Cardiac muscle cell (in vitro differentiated cells and primary cell): Measurements from ENCODE around the gene CALM3. TPM values are rescaled to one million over a fixed set of nuclear protein-coding genes. Genes with fewer than 3 reads are reported as not detected.
A peak's percentile ranks its signal among the peaks of the same experiment; 100 is the strongest.

Experiments used
- DNase-seq, 2 donors: peaks; one replicate each; pipeline versions ENCODE4 v3.0.0 to v3.0.0-alpha.2; 2010 to 2017; ENCODE audit warnings: low read depth in 1 of 2, low spot score in 1 of 2
- H3K27ac ChIP-seq: fragments of 200-600 bp; sonication (generic); 2 replicates; pipeline ENCODE4 v1.5.1; 2016
- H3K27me3 ChIP-seq: fragments of 200-600 bp; sonication (generic); 2 replicates; pipeline ENCODE4 v1.6.0; 2016; ENCODE audit warnings: control low read depth
- H3K36me3 ChIP-seq: fragments of 200-600 bp; sonication (generic); 2 replicates; pipeline ENCODE4 v1.5.1; 2016; ENCODE audit warnings: control low read depth
- H3K4me1 ChIP-seq: fragments of 200-600 bp; sonication (generic); 2 replicates; pipeline ENCODE4 v1.8.1; 2017; ENCODE audit warnings: low read depth, mild to moderate bottlenecking, mixed run types
- H3K4me3 ChIP-seq: fragments of 200-600 bp; sonication (generic); 2 replicates; pipeline ENCODE4 v1.5.1; 2016; ENCODE audit warnings: mild to moderate bottlenecking
- H3K9me3 ChIP-seq: fragments of 200-600 bp; sonication (generic); 2 replicates; pipeline ENCODE4 v1.5.1; 2017; ENCODE audit warnings: low read depth, mild to moderate bottlenecking, control low read depth
- CTCF ChIP-seq: IDR thresholded peaks from 2 replicates; pipeline ENCODE4 v1.5.1; 2012; ENCODE audit warnings: low read depth, mild to moderate bottlenecking, low read length
- polyA plus RNA-seq: library from polyadenylated mRNA; unstranded; fragments of >200 nt; fragmentation: Nextera tagmentation; extraction: Ambion mirVana; gene quantifications from 2 replicates; pipeline ENCODE4 v1.2.1, GENCODE V29; 2016
- total RNA-seq: library from RNA; depleted of rRNA; stranded (reverse); fragments of >200 nt; gene quantifications from 2 replicates; pipeline ENCODE4 v1.2.3, GENCODE V29; 2016

CALM3 gene
- total and polyA plus RNA-seq, 2 experiments from 2014 or later: 412 to 867 TPM

GRCh38 chr19:46614114-46614722, 13.1 kb downstream of the CALM3 start:
- peak; percentile 89 for TF ChIP-seq CTCF

GRCh38 chr19:46615966-46616365, 14.8 kb downstream of the CALM3 start:
- no peak overlapping the region for H3K4me3 ChIP-seq
- H3K36me3 ChIP-seq: no peaks in the 10 kb centered on the region
- H3K27ac ChIP-seq: no peak overlapping the region
- no peaks in the 10 kb centered on the region for H3K9me3 ChIP-seq
- no peak for TF ChIP-seq CTCF
- DNase-seq: no peak
- no peaks in the 10 kb centered on the region for H3K27me3 ChIP-seq
- H3K4me1 ChIP-seq: peaks cover 5% of the 10 kb centered on the region

More at GRCh38 chr19:46614114-46614722, 13.1 kb downstream of the CALM3 start:
- H3K4me3 ChIP-seq: no peak overlapping the region
- H3K27me3 ChIP-seq: no peaks in the 10 kb centered on the region
- peak; percentile 87 to 90 for DNase-seq
- no peaks in the 10 kb centered on the region for H3K9me3 ChIP-seq
- H3K36me3 ChIP-seq: peaks cover 2% of the 10 kb centered on the region
- H3K4me1 ChIP-seq: no peaks in the 10 kb centered on the region
- H3K27ac ChIP-seq: no peak overlapping the region

GRCh38 chr19:46616631-46617322, 15.6 kb downstream of the CALM3 start:
- DNase-seq: peak; percentile 81 to 82
- no peaks in the 10 kb centered on the region for H3K27me3 ChIP-seq
- no peak overlapping the region for H3K27ac ChIP-seq
- TF ChIP-seq CTCF: peak; percentile 39
- H3K9me3 ChIP-seq: no peaks in the 10 kb centered on the region
- H3K4me3 ChIP-seq: no peak overlapping the region
- no peaks in the 10 kb centered on the region for H3K36me3 ChIP-seq
- peaks cover 9% of the 10 kb centered on the region for H3K4me1 ChIP-seq

GRCh38 chr19:46617601-46618000, 16.5 kb downstream of the CALM3 start:
- H3K36me3 ChIP-seq: no peaks in the 10 kb centered on the region
- no peak overlapping the region for H3K27ac ChIP-seq
- TF ChIP-seq CTCF: no peak
- H3K27me3 ChIP-seq: no peaks in the 10 kb centered on the region
- no peak for DNase-seq
- H3K4me1 ChIP-seq: peaks cover 9% of the 10 kb centered on the region
- H3K4me3 ChIP-seq: no peak overlapping the region
- no peaks in the 10 kb centered on the region for H3K9me3 ChIP-seq

GRCh38 chr19:46618670-46619231, 17.6 kb downstream of the CALM3 start:
- H3K27me3 ChIP-seq: no peaks in the 10 kb centered on the region
- peak in 1 of 2 donors; percentile 76 for DNase-seq
- no peaks in the 10 kb centered on the region for H3K9me3 ChIP-seq
- no peak for TF ChIP-seq CTCF
- no peak overlapping the region for H3K4me3 ChIP-seq
- no peak overlapping the region for H3K27ac ChIP-seq
- H3K36me3 ChIP-seq: no peaks in the 10 kb centered on the region
- peaks cover 9% of the 10 kb centered on the region for H3K4me1 ChIP-seq
